GM12878 (cell line): ENCODE results near the gene HOXB2. TPM values are rescaled to one million over a fixed set of nuclear protein-coding genes. Genes with fewer than 3 reads are reported as not detected.

ENCODE experiments used
- ATAC-seq: fragments of 200-7000 bp; cut with Tn5 transposase; 3 replicates; pipeline ENCODE4 v1.9.1; 2020; ENCODE audit warnings: mild to moderate bottlenecking, moderate library complexity
- BruUV-seq: library from RNA; stranded (reverse); fragments of 400-500 nt; replicated peaks from 2 replicates; lab custom pipeline; 2021; lab: Mats Ljungman, UMichigan
- CTCF ChIA-PET: fragments of 300-600 bp; sonication (Branson Sonifier 250); formaldehyde crosslinking; extraction: SDS; loops from one replicate; lab custom pipeline; 2021; ENCODE audit warnings: inconsistent platforms; lab: Yijun Ruan, JAX
- POLR2A ChIA-PET: fragments of 350-600 bp; formaldehyde crosslinking; extraction: SDS; loops from one replicate; lab custom pipeline; 2021; ENCODE audit warnings: inconsistent platforms; lab: Charles Lee
- RAD21 ChIA-PET: fragments of 300-600 bp; sonication (Branson Sonifier 250); formaldehyde crosslinking; loops from one replicate; lab custom pipeline; 2023; ENCODE audit warnings: antibody characterized with exemption; ENCODE audit not compliant: unreplicated experiment; lab: Charles Lee
- SMC1A ChIA-PET: fragments of 300-600 bp; sonication (Branson Sonifier 250); formaldehyde crosslinking; loops from one replicate; lab custom pipeline; 2023; ENCODE audit not compliant: unreplicated experiment, uncharacterized antibody; lab: Charles Lee
- DNase-seq: peaks from one replicate; pipeline ENCODE4 v3.0.0-alpha.2; 2011; ENCODE audit warnings: low read depth, low spot score
- FAIRE-seq: peaks from 3 replicates; lab custom pipeline; 2011; peaks lifted over from hg19 to GRCh38; lab: Jason Lieb, UNC
- H2AFZ ChIP-seq: 2 replicates; pipeline ENCODE4 v1.6.0; 2011; ENCODE audit warnings: low read depth, low read length, control low read depth; ENCODE audit not compliant: control insufficient read depth
- H3K27ac ChIP-seq: 2 replicates; pipeline ENCODE4 v1.5.1; 2011; ENCODE audit warnings: control low read depth; ENCODE audit not compliant: control insufficient read depth, insufficient read depth
- H3K27me3 ChIP-seq, 2 experiments: replicated peaks in 1 of 2; 2 replicates each; pipeline versions ENCODE4 v1.6.0 to v1.6.1; 2011; ENCODE audit warnings: low read length in 1 of 2; ENCODE audit not compliant: control insufficient read depth in 2 of 2, insufficient read depth in 2 of 2
- H3K36me3 ChIP-seq, 2 experiments: 2 replicates each; pipeline ENCODE4 v1.5.1; 2011; ENCODE audit warnings: low read length in 1 of 2; ENCODE audit not compliant: control insufficient read depth in 2 of 2, insufficient read depth in 2 of 2
- H3K4me1 ChIP-seq: 2 replicates; pipeline ENCODE4 v1.6.1; 2011; ENCODE audit warnings: mild to moderate bottlenecking, low read length, moderate library complexity, mixed read lengths; ENCODE audit not compliant: control insufficient read depth, insufficient read depth
- H3K4me2 ChIP-seq: 2 replicates; pipeline ENCODE4 v1.6.0; 2011; ENCODE audit warnings: control low read depth; ENCODE audit not compliant: control insufficient read depth, insufficient read depth
- H3K4me3 ChIP-seq: fragments of 200-600 bp; sonication (generic); 2 replicates; pipeline ENCODE4 v1.5.1; 2016
- H3K79me2 ChIP-seq: 2 replicates; pipeline ENCODE4 v1.6.0; 2011; ENCODE audit warnings: low read length; ENCODE audit not compliant: control insufficient read depth, insufficient read depth
- H3K9ac ChIP-seq: 2 replicates; pipeline ENCODE4 v1.8.0; 2011; ENCODE audit warnings: low read length, control low read depth, mixed read lengths; ENCODE audit not compliant: control insufficient read depth, insufficient read depth
- H3K9me3 ChIP-seq: replicated peaks from 3 replicates; pipeline ENCODE4 v1.5.1; 2011; ENCODE audit warnings: mild to moderate bottlenecking, low read length; ENCODE audit not compliant: control insufficient read depth, insufficient read depth
- H4K20me1 ChIP-seq: 2 replicates; pipeline ENCODE4 v1.6.0; 2011; ENCODE audit not compliant: control insufficient read depth, insufficient read depth
- EP300 ChIP-seq, 2 experiments: fragments of 150-350 bp in 1 of 2; IDR thresholded peaks; 2 replicates each; pipeline ENCODE4 v1.6.1; 2011 to 2012; ENCODE audit warnings: low read depth in 2 of 2, low read length in 2 of 2, borderline replicate concordance in 1 of 2, improper control_type of control experiment in 1 of 2, inconsistent platforms in 1 of 2; ENCODE audit not compliant: control insufficient read depth in 1 of 2
- FOXM1 ChIP-seq: IDR thresholded peaks from 2 replicates; pipeline ENCODE4 v1.6.1; 2012; ENCODE audit warnings: low read depth, mild to moderate bottlenecking, inconsistent platforms, low read length, moderate library complexity
- HDGF ChIP-seq: fragments of 450-650 bp; IDR thresholded peaks from 2 replicates; pipeline ENCODE4 v1.6.1; 2016; ENCODE audit warnings: antibody characterized with exemption
- MYB ChIP-seq: fragments of 150-350 bp; IDR thresholded peaks from 2 replicates; pipeline ENCODE4 v1.6.1; 2014; ENCODE audit warnings: mild to moderate bottlenecking, low read depth, low read length, borderline replicate concordance
- RFX5 ChIP-seq: IDR thresholded peaks from 2 replicates; pipeline ENCODE4 v1.6.1; 2011; ENCODE audit warnings: low read depth, low read length, improper control_type of control experiment
- SMAD1 ChIP-seq: fragments of 450-650 bp; IDR thresholded peaks from 2 replicates; pipeline ENCODE4 v1.6.1; 2018; ENCODE audit warnings: mild to moderate bottlenecking, low read depth; ENCODE audit not compliant: partially characterized antibody
- YBX1 ChIP-seq: fragments of 450-650 bp; IDR thresholded peaks from 2 replicates; pipeline ENCODE4 v1.6.1; 2016; ENCODE audit warnings: antibody characterized with exemption
- WGBS: methylation state at CpG from one replicate; pipeline ENCODE4 v1.1.6; 2016; ENCODE audit warnings: low lambda C conversion rate; ENCODE audit not compliant: insufficient replicate concordance, insufficient coverage; ENCODE audit errors: missing lambda C conversion rate; 5-methylcytosine and 5-hydroxymethylcytosine counted together
- in situ Hi-C: fragments of 300-500 bp; cut with MboI; formaldehyde crosslinking; loops from 9 replicates; pipeline ENCODE4 v1.14.3; 2018; ENCODE audit warnings: mixed read lengths
- intact Hi-C: fragments of 100-400 bp; cut with micrococcal nuclease; formaldehyde crosslinking; loops from one replicate; pipeline ENCODE4 v1.14.2; 2022; ENCODE audit not compliant: unreplicated experiment
- polyA plus RNA-seq, 11 experiments: library from polyadenylated mRNA; depleted of rRNA in 4 of 11; unstranded in 6 of 11; stranded (reverse) in 5 of 11; fragments of >200 nt; fragmentation: Nextera tagmentation in 4 of 11; fragmentation: Illumina TruSeq in 1 of 11; extraction: Ambion mirVana in 4 of 11; extraction: Trizol in 1 of 11; gene quantifications; 1 replicate in 1 of 11; 2 replicates in 10 of 11; pipeline versions ENCODE4 v1.2.1 to v1.2.3, GENCODE V29; 2011 to 2016; ENCODE audit warnings: inconsistent platforms in 2 of 11, missing spikeins in 2 of 11, low read depth in 1 of 11
- total RNA-seq, 4 experiments: library from RNA; depleted of rRNA in 3 of 4; stranded (reverse); fragments of >200 nt in 3 of 4; fragmentation: Illumina TruSeq in 1 of 4; extraction: Trizol in 1 of 4; gene quantifications; 2 replicates each; pipeline versions ENCODE4 v1.2.1 to v1.2.3, GENCODE V29; 2013 to 2021
- TF ChIP-seq, protein P1 (sequence below): fragments of 450-650 bp; IDR thresholded peaks from 2 replicates; pipeline ENCODE4 v1.6.1; 2017; ENCODE audit warnings: borderline replicate concordance
- TF ChIP-seq, protein P2 (sequence below): fragments of 450-650 bp; IDR thresholded peaks from 2 replicates; pipeline ENCODE4 v1.6.1; 2016; ENCODE audit warnings: mild to moderate bottlenecking, moderate library complexity, borderline replicate concordance

HOXB2 gene
- total and polyA plus RNA-seq, 10 of the 15 experiments (the other 5 are each of a cell fraction or from before 2014, with no cell fraction given) = 0.16 to 8.8 (median 2.3) TPM

DNA sequence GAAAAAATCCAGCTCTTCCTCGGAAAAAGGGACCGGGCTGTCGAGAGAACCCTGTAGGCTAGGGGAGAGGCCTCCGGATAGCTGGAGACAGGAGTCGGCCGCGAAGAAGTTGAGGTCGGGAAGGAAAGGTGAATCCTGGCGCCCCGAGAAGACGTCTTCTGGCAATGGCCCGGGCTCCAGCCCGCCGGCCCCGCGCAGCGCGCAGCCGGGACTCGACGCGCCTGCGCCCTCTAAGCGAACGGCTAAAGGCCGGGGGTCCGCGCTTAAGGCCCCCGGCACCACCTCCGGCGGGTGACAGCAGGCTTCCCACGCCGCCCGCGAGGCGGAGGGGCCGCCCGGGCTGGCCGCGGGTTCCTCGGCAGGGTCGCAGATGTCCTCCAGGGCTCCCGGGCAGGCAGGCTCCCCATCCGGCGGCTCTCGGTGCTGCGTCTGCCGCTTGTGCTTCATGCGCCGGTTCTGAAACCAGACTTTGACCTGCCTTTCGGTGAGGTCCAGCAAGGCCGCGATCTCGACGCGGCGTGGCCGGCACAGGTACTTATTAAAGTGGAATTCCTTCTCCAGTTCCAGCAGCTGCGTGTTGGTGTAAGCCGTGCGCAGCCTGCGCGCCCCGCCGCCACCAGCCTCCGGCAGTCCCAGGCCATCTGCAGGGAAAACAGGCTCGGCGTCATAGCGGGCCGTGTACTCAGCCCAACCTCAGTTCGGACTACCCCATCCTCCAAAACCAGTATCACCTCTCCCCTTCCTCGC lies 1.6 kb downstream of the HOXB2 start (continued):
- TF ChIP-seq, protein P1, sequence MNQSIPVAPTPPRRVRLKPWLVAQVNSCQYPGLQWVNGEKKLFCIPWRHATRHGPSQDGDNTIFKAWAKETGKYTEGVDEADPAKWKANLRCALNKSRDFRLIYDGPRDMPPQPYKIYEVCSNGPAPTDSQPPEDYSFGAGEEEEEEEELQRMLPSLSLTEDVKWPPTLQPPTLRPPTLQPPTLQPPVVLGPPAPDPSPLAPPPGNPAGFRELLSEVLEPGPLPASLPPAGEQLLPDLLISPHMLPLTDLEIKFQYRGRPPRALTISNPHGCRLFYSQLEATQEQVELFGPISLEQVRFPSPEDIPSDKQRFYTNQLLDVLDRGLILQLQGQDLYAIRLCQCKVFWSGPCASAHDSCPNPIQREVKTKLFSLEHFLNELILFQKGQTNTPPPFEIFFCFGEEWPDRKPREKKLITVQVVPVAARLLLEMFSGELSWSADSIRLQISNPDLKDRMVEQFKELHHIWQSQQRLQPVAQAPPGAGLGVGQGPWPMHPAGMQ = no peak
- TF ChIP-seq FOXM1 (no peak), RFX5 (no peak), EP300 (IDR thresholded peaks at IDR 0.05; ENCODE audit: borderline replicate concordance in 1 of 2, control insufficient read depth in 1 of 2, low read depth in 2 of 2, low read length in 2 of 2) (no peak)

DNA sequence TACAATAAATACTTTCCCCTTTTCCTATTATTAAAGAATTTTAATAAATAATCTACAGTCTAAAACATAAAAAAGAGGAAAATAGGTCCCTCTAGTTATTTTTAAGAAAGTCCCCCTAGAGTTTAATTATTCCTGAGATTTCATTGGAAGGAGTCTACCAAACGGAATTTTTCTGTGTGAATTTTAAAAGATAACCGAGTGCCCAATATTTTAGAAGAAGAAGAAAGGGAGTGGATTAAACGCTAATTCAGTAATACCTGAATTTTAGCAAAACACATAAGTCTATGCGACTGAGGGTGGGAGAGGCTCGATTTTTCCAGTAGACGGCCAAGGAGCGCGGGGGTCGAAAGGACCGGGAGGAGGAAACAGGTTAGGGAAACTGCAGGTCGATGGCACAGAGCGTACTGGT lies 2.2 kb downstream of the HOXB2 start:
- Histone ChIP-seq H3K4me2 (peak overlapping the region; percentile 85), H3K9ac (peak overlapping the region; percentile 77), H3K4me3 (peak overlapping the region; percentile 69)
- ChIA-PET POLR2A (interaction anchor here (1.8 to 2.0 kb wide), 2 partner anchors 29 to 50 kb away, joined by 4 to 9 read pairs; no protein-coding TSS in a partner anchor), SMC1A (interaction anchor here (1.0 to 2.1 kb wide), 3 partner anchors 32 to 207 kb away, joined by 3 to 9 read pairs (median 3); no protein-coding TSS in a partner anchor)
- WGBS = 7% methylated on average over 12 of the region's 12 CpGs
- in situ Hi-C loops = no loop called here
- TF ChIP-seq YBX1 = no peak
- TF ChIP-seq, protein P2, sequence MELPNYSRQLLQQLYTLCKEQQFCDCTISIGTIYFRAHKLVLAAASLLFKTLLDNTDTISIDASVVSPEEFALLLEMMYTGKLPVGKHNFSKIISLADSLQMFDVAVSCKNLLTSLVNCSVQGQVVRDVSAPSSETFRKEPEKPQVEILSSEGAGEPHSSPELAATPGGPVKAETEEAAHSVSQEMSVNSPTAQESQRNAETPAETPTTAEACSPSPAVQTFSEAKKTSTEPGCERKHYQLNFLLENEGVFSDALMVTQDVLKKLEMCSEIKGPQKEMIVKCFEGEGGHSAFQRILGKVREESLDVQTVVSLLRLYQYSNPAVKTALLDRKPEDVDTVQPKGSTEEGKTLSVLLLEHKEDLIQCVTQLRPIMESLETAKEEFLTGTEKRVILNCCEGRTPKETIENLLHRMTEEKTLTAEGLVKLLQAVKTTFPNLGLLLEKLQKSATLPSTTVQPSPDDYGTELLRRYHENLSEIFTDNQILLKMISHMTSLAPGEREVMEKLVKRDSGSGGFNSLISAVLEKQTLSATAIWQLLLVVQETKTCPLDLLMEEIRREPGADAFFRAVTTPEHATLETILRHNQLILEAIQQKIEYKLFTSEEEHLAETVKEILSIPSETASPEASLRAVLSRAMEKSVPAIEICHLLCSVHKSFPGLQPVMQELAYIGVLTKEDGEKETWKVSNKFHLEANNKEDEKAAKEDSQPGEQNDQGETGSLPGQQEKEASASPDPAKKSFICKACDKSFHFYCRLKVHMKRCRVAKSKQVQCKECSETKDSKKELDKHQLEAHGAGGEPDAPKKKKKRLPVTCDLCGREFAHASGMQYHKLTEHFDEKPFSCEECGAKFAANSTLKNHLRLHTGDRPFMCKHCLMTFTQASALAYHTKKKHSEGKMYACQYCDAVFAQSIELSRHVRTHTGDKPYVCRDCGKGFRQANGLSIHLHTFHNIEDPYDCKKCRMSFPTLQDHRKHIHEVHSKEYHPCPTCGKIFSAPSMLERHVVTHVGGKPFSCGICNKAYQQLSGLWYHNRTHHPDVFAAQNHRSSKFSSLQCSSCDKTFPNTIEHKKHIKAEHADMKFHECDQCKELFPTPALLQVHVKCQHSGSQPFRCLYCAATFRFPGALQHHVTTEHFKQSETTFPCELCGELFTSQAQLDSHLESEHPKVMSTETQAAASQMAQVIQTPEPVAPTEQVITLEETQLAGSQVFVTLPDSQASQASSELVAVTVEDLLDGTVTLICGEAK = 0 out of 2 replicates have a peak, but pooled peaks have one; percentile 20
- TF ChIP-seq SMAD1 = peak; percentile 53
- TF ChIP-seq HDGF = no peak
- TF ChIP-seq MYB = no peak
- TF ChIP-seq, all 136 proteins: peak for 2
- Histone ChIP-seq H3K4me1 (peaks cover 7% of the 10 kb centered on the region), H3K9me3 (no peaks in the 10 kb centered on the region), H3K27me3 (peaks cover 0 to 4% of the 10 kb centered on the region in 2 experiments; a peak in 1 of 4 replicates), H4K20me1 (no peaks in the 10 kb centered on the region), H3K36me3 (no peaks in the 10 kb centered on the region), H3K27ac (peak overlapping the region; percentile 49), H3K79me2 (peaks cover 12% of the 10 kb centered on the region), H2AFZ (no peak overlapping the region; the same call in 1 of the 2 replicates)
- BruUV-seq = TSS peak; percentile 90
- ATAC-seq (peak; percentile 9), DNase-seq (no peak), FAIRE-seq (no peak)
- intact Hi-C loops = loop anchor here (2.0 to 5.0 kb wide), 2 partner anchors 32 to 50 kb away; no protein-coding TSS in a partner anchor
- CTCF ChIA-PET = interaction anchor here (0.6 to 1.0 kb wide), 2 partner anchors 73 to 88 kb away, joined by 3 to 4 read pairs; no protein-coding TSS in a partner anchor
- RAD21 ChIA-PET = interaction anchor here (1.3 to 2.3 kb wide), 2 partner anchors 29 to 46 kb away, joined by 3 to 5 read pairs; no protein-coding TSS in a partner anchor
